Measurements from ENCODE around the gene UFC1. TPM values are rescaled to one million over a fixed set of nuclear protein-coding genes. Genes with fewer than 3 reads are reported as not detected.
A peak's percentile ranks its signal among the peaks of the same experiment; 100 is the strongest.

The UFC1 gene
- total and polyA plus RNA-seq, 4 donors: 99.6 to 149 (median 112) TPM

- Histone ChIP-seq H3K27ac (ENCODE audit: low read depth in 1 of 2, low read length in 1 of 2) (no peak overlapping the region), H3K27me3 (ENCODE audit: control insufficient read depth in 3 of 3, insufficient read depth in 3 of 3, low read length in 2 of 3) (no peaks in the 10 kb centered on the region), H3K36me3 (ENCODE audit: control insufficient read depth in 4 of 4, insufficient read depth in 4 of 4, low read length in 4 of 4) (peaks cover 0 to 3% (median 0%) of the 10 kb centered on the region in 4 donors), H3K4me1 (ENCODE audit: control insufficient read depth in 5 of 5, insufficient read depth in 5 of 5, low read length in 5 of 5) (peaks cover 0 to 56% (median 37%) of the 10 kb centered on the region in 5 donors), H3K4me3 (peak overlapping the region; percentile 7), H3K9ac (ENCODE audit: insufficient read depth in 1 of 2, low read length in 2 of 2) (peak overlapping the region in 1 of 2 donors; percentile 34), H3K9me3 (ENCODE audit: control insufficient read depth in 4 of 4, insufficient read depth in 3 of 4, low read length in 3 of 4) (no peaks in the 10 kb centered on the region)
- WGBS, 2 donors: 83 to 92% methylated on average over 27 of the region's 27 CpGs
- DNase-seq (peak; percentile 62 to 81 (median 74)), ATAC-seq (ENCODE audit: insufficient read depth, low FRiP score) (no peak)
- TF ChIP-seq CTCF (IDR thresholded peaks at IDR 0.05; ENCODE audit: control extremely low read depth, extremely low read depth): no peak
These were observed 43.0 kb downstream of the UFC1 start for GRCh38 chr1:161196521-161197451.

- DNase-seq (no peak), ATAC-seq (ENCODE audit: insufficient read depth, low FRiP score) (no peak)
- Histone ChIP-seq H3K9me3 (ENCODE audit: control insufficient read depth in 4 of 4, insufficient read depth in 3 of 4, low read length in 3 of 4) (no peaks in the 10 kb centered on the region), H3K27me3 (ENCODE audit: control insufficient read depth in 3 of 3, insufficient read depth in 3 of 3, low read length in 2 of 3) (no peaks in the 10 kb centered on the region), H3K27ac (ENCODE audit: low read depth in 1 of 2, low read length in 1 of 2) (peak overlapping the region in 1 of 2 donors; percentile 38), H3K4me3 (peak overlapping the region; percentile 7), H3K4me1 (ENCODE audit: control insufficient read depth in 5 of 5, insufficient read depth in 5 of 5, low read length in 5 of 5) (peaks cover 0 to 58% (median 37%) of the 10 kb centered on the region in 5 donors), H3K36me3 (ENCODE audit: control insufficient read depth in 4 of 4, insufficient read depth in 4 of 4, low read length in 4 of 4) (peaks cover 0 to 3% (median 0%) of the 10 kb centered on the region in 4 donors), H3K9ac (ENCODE audit: insufficient read depth in 1 of 2, low read length in 2 of 2) (peak overlapping the region; percentile 21 to 34)
- no peak for TF ChIP-seq CTCF (IDR thresholded peaks at IDR 0.05; ENCODE audit: control extremely low read depth, extremely low read depth)
- 82 to 86% methylated on average over 11 of the region's 11 CpGs for WGBS, 2 donors
These were observed 43.9 kb downstream of the UFC1 start for GRCh38 chr1:161197560-161198193.

- Histone ChIP-seq H3K27me3 (ENCODE audit: control insufficient read depth in 3 of 3, insufficient read depth in 3 of 3, low read length in 2 of 3) (no peaks in the 10 kb centered on the region), H3K9ac (ENCODE audit: insufficient read depth in 1 of 2, low read length in 2 of 2) (peak overlapping the region; percentile 21 to 73), H3K4me3 (peak overlapping the region; percentile 15), H3K4me1 (ENCODE audit: control insufficient read depth in 5 of 5, insufficient read depth in 5 of 5, low read length in 5 of 5) (peaks cover 0 to 65% (median 37%) of the 10 kb centered on the region in 5 donors), H3K9me3 (ENCODE audit: control insufficient read depth in 4 of 4, insufficient read depth in 3 of 4, low read length in 3 of 4) (no peaks in the 10 kb centered on the region), H3K27ac (ENCODE audit: low read depth in 1 of 2, low read length in 1 of 2) (peak overlapping the region; percentile 37 to 38), H3K36me3 (ENCODE audit: control insufficient read depth in 4 of 4, insufficient read depth in 4 of 4, low read length in 4 of 4) (peaks cover 0 to 5% (median under 1%) of the 10 kb centered on the region in 4 donors)
- 47 to 59% methylated on average over 20 of the region's 20 CpGs for WGBS, 2 donors
- no peak for ATAC-seq (ENCODE audit: insufficient read depth, low FRiP score)
- TF ChIP-seq CTCF (IDR thresholded peaks at IDR 0.05; ENCODE audit: control extremely low read depth, extremely low read depth): no peak
- peak; percentile 63 to 75 (median 69) for DNase-seq
These were observed 44.6 kb downstream of the UFC1 start for GRCh38 chr1:161198194-161198896.

Data from lung (tissue), 12 donors.